ENCODE data around the gene CPE. TPM values are rescaled to one million over a fixed set of nuclear protein-coding genes. Genes with fewer than 3 reads are reported as not detected.

The CPE gene
- total and polyA plus RNA-seq, 12 donors: 24.8 to 272 (median 117) TPM

GRCh38 chr4:165537028-165537648 is 158.3 kb downstream of the CPE start:
- 54 to 60% (median 58%) methylated on average over 6 of the region's 6 CpGs for WGBS, 4 donors
- Histone ChIP-seq H3K27me3 (peaks cover 5% of the 10 kb centered on the region), H3K27ac (no peak overlapping the region), H3K4me3 (no peak overlapping the region), H3K36me3 (replicated peaks in 1 of 2) (no peaks in the 10 kb centered on the region), H3K9me3 (replicated peaks in 1 of 3) (no peaks in the 10 kb centered on the region), H3K4me1 (replicated peaks in 1 of 2) (no peaks in the 10 kb centered on the region)
- peak in 2 of 7 donors; percentile 8 to 11 for DNase-seq
- intact Hi-C loops (cut with DNase I): no loop called here
- peak; percentile 50 to 74 (median 70) for TF ChIP-seq CTCF (IDR thresholded peaks at IDR 0.05)
- no peak for TF ChIP-seq POLR2A (IDR thresholded peaks at IDR 0.05)

GRCh38 chr4:165539801-165540200 is 161.0 kb downstream of the CPE start:
- H3K27ac ChIP-seq: no peak overlapping the region
- DNase-seq: no peak
- no peaks in the 10 kb centered on the region for H3K36me3 ChIP-seq (replicated peaks in 1 of 2)
- H3K4me1 ChIP-seq (replicated peaks in 1 of 2): no peaks in the 10 kb centered on the region
- intact Hi-C loops (cut with DNase I): loop anchor here (2.0 to 10.0 kb wide), 2 partner anchors 553 to 555 kb away; no protein-coding TSS in a partner anchor
- TF ChIP-seq CTCF (IDR thresholded peaks at IDR 0.05) (no peak), POLR2A (IDR thresholded peaks at IDR 0.05) (no peak)
- WGBS, 4 donors: 58 to 75% (median 72%) methylated on average over 3 of the region's 3 CpGs
- no peaks in the 10 kb centered on the region for H3K9me3 ChIP-seq (replicated peaks in 1 of 3)
- no peak overlapping the region for H3K4me3 ChIP-seq
- peaks cover 5% of the 10 kb centered on the region for H3K27me3 ChIP-seq

- no peaks in the 10 kb centered on the region for H3K9me3 ChIP-seq (replicated peaks in 1 of 3)
- H3K27me3 ChIP-seq: peaks cover 5% of the 10 kb centered on the region
- intact Hi-C loops (cut with DNase I): loop anchor here in 1 of 2 donors (10.0 kb wide), 1 partner anchor 554 kb away; no protein-coding TSS in a partner anchor
- TF ChIP-seq POLR2A (IDR thresholded peaks at IDR 0.05): no peak
- TF ChIP-seq CTCF (IDR thresholded peaks at IDR 0.05): no peak
- no peaks in the 10 kb centered on the region for H3K36me3 ChIP-seq (replicated peaks in 1 of 2)
- no peak overlapping the region for H3K4me3 ChIP-seq
- 81 to 85% (median 82%) methylated on average over 7 to 9 of the region's 9 CpGs for WGBS, 4 donors
- H3K4me1 ChIP-seq (replicated peaks in 1 of 2): no peaks in the 10 kb centered on the region
- DNase-seq: no peak
- no peak overlapping the region for H3K27ac ChIP-seq
Observed at GRCh38 chr4:165540206-165540830, 161.5 kb downstream of the CPE start.

- no peaks in the 10 kb centered on the region for H3K27me3 ChIP-seq
- H3K4me1 ChIP-seq (replicated peaks in 1 of 2): no peaks in the 10 kb centered on the region
- DNase-seq: no peak
- H3K36me3 ChIP-seq (replicated peaks in 1 of 2): no peaks in the 10 kb centered on the region
- no peak for TF ChIP-seq CTCF (IDR thresholded peaks at IDR 0.05)
- no peak for TF ChIP-seq POLR2A (IDR thresholded peaks at IDR 0.05)
- H3K27ac ChIP-seq: no peak overlapping the region
- 90 to 94% (median 92%) methylated on average over 10 of the region's 10 CpGs for WGBS, 4 donors
- no peaks in the 10 kb centered on the region for H3K9me3 ChIP-seq (replicated peaks in 1 of 3)
- intact Hi-C loops (cut with DNase I): loop anchor here in 1 of 2 donors (10.0 kb wide), 1 partner anchor 553 kb away; no protein-coding TSS in a partner anchor
- no peak overlapping the region for H3K4me3 ChIP-seq
Observed at GRCh38 chr4:165541851-165542459, 163.1 kb downstream of the CPE start.

Measured in adrenal gland (tissue), 12 donors.